Activated CD4-positive, alpha-beta memory T cell treated with anti-CD3 and anti-CD28 coated beads for 36 hours (primary cell): ENCODE data around the gene PUS7. TPM values are rescaled to one million over a fixed set of nuclear protein-coding genes. Genes with fewer than 3 reads are reported as not detected.
"Not testable (repeated sequence)": the region's sequence is repeated elsewhere in the genome, so short reads cannot be mapped to it uniquely, and the experiment has no call there.

Source experiments
- CTCF ChIA-PET: fragments of 350-600 bp; sonication (Branson Sonifier 250); formaldehyde crosslinking; loops from one replicate; lab custom pipeline; 2021; ENCODE audit warnings: antibody characterized with exemption, inconsistent platforms; lab: Charles Lee
- POLR2A ChIA-PET: fragments of 350-600 bp; sonication (Branson Sonifier 250); formaldehyde crosslinking; loops from one replicate; lab custom pipeline; 2021; ENCODE audit warnings: antibody characterized with exemption; lab: Charles Lee
- DNase-seq: peaks from one replicate; pipeline ENCODE4 v3.0.0-alpha.2; 2020
- H3K27ac Mint-ChIP-seq: one replicate; pipeline ENCODE4 v1.8.0; 2021; ENCODE audit warnings: mixed read lengths
- H3K27me3 Mint-ChIP-seq: one replicate; pipeline ENCODE4 v1.8.0; 2021; ENCODE audit warnings: mixed read lengths
- H3K36me3 Mint-ChIP-seq: one replicate; pipeline ENCODE4 v1.8.0; 2021; ENCODE audit warnings: mixed read lengths
- H3K4me1 Mint-ChIP-seq: one replicate; pipeline ENCODE4 v1.8.0; 2021; ENCODE audit warnings: low read depth, mixed read lengths
- H3K4me3 Mint-ChIP-seq: one replicate; pipeline ENCODE4 v1.8.0; 2021; ENCODE audit warnings: mild to moderate bottlenecking, mixed read lengths
- H3K9me3 Mint-ChIP-seq: one replicate; pipeline ENCODE4 v1.8.0; 2021; ENCODE audit warnings: mixed read lengths
- intact Hi-C: fragments of 100-400 bp; cut with micrococcal nuclease; formaldehyde crosslinking; loops from one replicate; pipeline ENCODE4 v1.15.1; 2023
- total RNA-seq, 2 experiments: library from RNA; stranded (reverse); gene quantifications; one replicate each; pipeline ENCODE4 v1.2.3, GENCODE V29; 2021

The PUS7 gene
- total RNA-seq, 2 experiments from 2014 or later: 16.9 to 20.3 TPM

- H3K9me3 Mint-ChIP-seq: no peaks in the 10 kb centered on the region
- intact Hi-C loops: loop anchor here (10.0 kb wide), 1 partner anchor 47 kb away; no protein-coding TSS in a partner anchor
- no peak overlapping the region for H3K27ac Mint-ChIP-seq
- POLR2A ChIA-PET: interaction anchor here (0.9 kb wide), 1 partner anchor 12 kb away, joined by 3 read pairs; no protein-coding TSS in a partner anchor
- CTCF ChIA-PET: interaction anchor here (1.6 kb wide), 1 partner anchor 8 kb away, joined by 6 read pairs; no protein-coding TSS in a partner anchor
- no peaks in the 10 kb centered on the region for H3K36me3 Mint-ChIP-seq
- no peak overlapping the region for H3K4me3 Mint-ChIP-seq
- H3K4me1 Mint-ChIP-seq: peaks cover 11% of the 10 kb centered on the region
- DNase-seq: no peak
- H3K27me3 Mint-ChIP-seq: no peaks in the 10 kb centered on the region
Observed at GRCh38 chr7:105438254-105438653, 83.8 kb downstream of the PUS7 start.

- H3K4me1 Mint-ChIP-seq: peaks cover 11% of the 10 kb centered on the region
- intact Hi-C loops: loop anchor here (10.0 kb wide), 1 partner anchor 47 kb away; no protein-coding TSS in a partner anchor
- H3K9me3 Mint-ChIP-seq, DNase-seq, H3K4me3 Mint-ChIP-seq, POLR2A ChIA-PET, H3K27me3 Mint-ChIP-seq, CTCF ChIA-PET, H3K27ac Mint-ChIP-seq, H3K36me3 Mint-ChIP-seq: not testable (repeated sequence)
Observed at GRCh38 chr7:105437356-105437755, 84.7 kb downstream of the PUS7 start.

- H3K4me3 Mint-ChIP-seq: no peak overlapping the region
- POLR2A ChIA-PET: no interaction called here
Observed at GRCh38 chr7:105429746-105430612, 92.1 kb downstream of the PUS7 start.

GRCh38 chr7:105426606-105427146, 95.4 kb downstream of the PUS7 start:
- Mint-ChIP-seq H3K27me3 (no peaks in the 10 kb centered on the region), H3K4me3 (no peak overlapping the region), H3K27ac (peak overlapping the region; percentile 63), H3K4me1 (peaks cover 19% of the 10 kb centered on the region), H3K36me3 (no peaks in the 10 kb centered on the region), H3K9me3 (no peaks in the 10 kb centered on the region)
- intact Hi-C loops: loop anchor here (2.0 to 5.0 kb wide), 5 partner anchors 34 to 484 kb away; no protein-coding TSS in a partner anchor
- peak; percentile 38 for DNase-seq
- ChIA-PET CTCF (interaction anchor here (0.6 to 1.2 kb wide), 6 partner anchors 14 to 1836 kb away, joined by 3 to 6 read pairs (median 3); no protein-coding TSS in a partner anchor), POLR2A (interaction anchor here (0.7 to 1.0 kb wide), 3 partner anchors 12 to 297 kb away, joined by 3 to 4 read pairs (median 3); no protein-coding TSS in a partner anchor)

More at GRCh38 chr7:105429746-105430612, 92.1 kb downstream of the PUS7 start:
- no peaks in the 10 kb centered on the region for H3K27me3 Mint-ChIP-seq
- intact Hi-C loops: loop anchor here (1.0 to 10.0 kb wide), 8 partner anchors 38 to 507 kb away; no protein-coding TSS in a partner anchor
- no peaks in the 10 kb centered on the region for H3K9me3 Mint-ChIP-seq
- H3K36me3 Mint-ChIP-seq: no peaks in the 10 kb centered on the region
- H3K4me1 Mint-ChIP-seq: peaks cover 19% of the 10 kb centered on the region
- CTCF ChIA-PET: interaction anchor here (0.6 to 2.0 kb wide), 13 partner anchors 9 to 540 kb away, joined by 3 to 8 read pairs (median 4); no protein-coding TSS in a partner anchor
- DNase-seq: peak; percentile 57
- H3K27ac Mint-ChIP-seq: no peak overlapping the region

GRCh38 chr7:105423987-105424386, 98.1 kb downstream of the PUS7 start:
- H3K27me3 Mint-ChIP-seq: no peaks in the 10 kb centered on the region
- no peak overlapping the region for H3K4me3 Mint-ChIP-seq
- POLR2A ChIA-PET: no interaction called here
- no peaks in the 10 kb centered on the region for H3K9me3 Mint-ChIP-seq
- intact Hi-C loops: no loop called here
- no peak overlapping the region for H3K27ac Mint-ChIP-seq
- DNase-seq: no peak
- CTCF ChIA-PET: no interaction called here
- H3K4me1 Mint-ChIP-seq: peaks cover 16% of the 10 kb centered on the region
- H3K36me3 Mint-ChIP-seq: no peaks in the 10 kb centered on the region

GRCh38 chr7:105413887-105414437, 108.1 kb downstream of the PUS7 start:
- POLR2A ChIA-PET: no interaction called here
- no peaks in the 10 kb centered on the region for H3K36me3 Mint-ChIP-seq
- H3K27ac Mint-ChIP-seq: no peak overlapping the region
- no peaks in the 10 kb centered on the region for H3K4me1 Mint-ChIP-seq
- intact Hi-C loops: no loop called here
- no peak for DNase-seq
- H3K9me3 Mint-ChIP-seq: no peaks in the 10 kb centered on the region
- no peaks in the 10 kb centered on the region for H3K27me3 Mint-ChIP-seq
- CTCF ChIA-PET: interaction anchor here (1.3 kb wide), 1 partner anchor 15 kb away, joined by 4 read pairs; no protein-coding TSS in a partner anchor
- H3K4me3 Mint-ChIP-seq: no peak overlapping the region

- H3K4me3 Mint-ChIP-seq, H3K4me1 Mint-ChIP-seq, H3K36me3 Mint-ChIP-seq, intact Hi-C loops, H3K9me3 Mint-ChIP-seq, CTCF ChIA-PET, H3K27ac Mint-ChIP-seq, H3K27me3 Mint-ChIP-seq, DNase-seq, POLR2A ChIA-PET: not testable (repeated sequence)
Observed at GRCh38 chr7:105410774-105411173, 111.3 kb downstream of the PUS7 start.

GRCh38 chr7:105409775-105410174, 112.3 kb downstream of the PUS7 start:
- H3K27me3 Mint-ChIP-seq, H3K27ac Mint-ChIP-seq, H3K9me3 Mint-ChIP-seq, H3K36me3 Mint-ChIP-seq, intact Hi-C loops, DNase-seq, H3K4me1 Mint-ChIP-seq, CTCF ChIA-PET, H3K4me3 Mint-ChIP-seq: not testable (repeated sequence)
- POLR2A ChIA-PET: interaction anchor here (0.6 kb wide), 1 partner anchor 33 kb away, joined by 3 read pairs; no protein-coding TSS in a partner anchor

- DNase-seq: no peak
- Mint-ChIP-seq H3K27ac (no peak overlapping the region), H3K9me3 (no peaks in the 10 kb centered on the region), H3K36me3 (no peaks in the 10 kb centered on the region), H3K4me1 (no peaks in the 10 kb centered on the region), H3K27me3 (no peaks in the 10 kb centered on the region), H3K4me3 (no peak overlapping the region)
- CTCF ChIA-PET: no interaction called here
- intact Hi-C loops: no loop called here
- POLR2A ChIA-PET: interaction anchor here (0.6 kb wide), 1 partner anchor 34 kb away, joined by 3 read pairs; no protein-coding TSS in a partner anchor
Observed at GRCh38 chr7:105408791-105409410, 113.2 kb downstream of the PUS7 start.
